NCI-H1092 treated with DMSO at 0.1 percent for 48 hours (cell line): ENCODE data around the gene BPIFA3.
A peak's percentile ranks its signal among the peaks of the same experiment; 100 is the strongest.
"Not testable (repeated sequence)": the region's sequence is repeated elsewhere in the genome, so short reads cannot be mapped to it uniquely, and the experiment has no call there.

Experiments
- DNase-seq: peaks from one replicate; lab custom pipeline; 2025; lab: John Stamatoyannopoulos, UW

BPIFA3 gene

DNA sequence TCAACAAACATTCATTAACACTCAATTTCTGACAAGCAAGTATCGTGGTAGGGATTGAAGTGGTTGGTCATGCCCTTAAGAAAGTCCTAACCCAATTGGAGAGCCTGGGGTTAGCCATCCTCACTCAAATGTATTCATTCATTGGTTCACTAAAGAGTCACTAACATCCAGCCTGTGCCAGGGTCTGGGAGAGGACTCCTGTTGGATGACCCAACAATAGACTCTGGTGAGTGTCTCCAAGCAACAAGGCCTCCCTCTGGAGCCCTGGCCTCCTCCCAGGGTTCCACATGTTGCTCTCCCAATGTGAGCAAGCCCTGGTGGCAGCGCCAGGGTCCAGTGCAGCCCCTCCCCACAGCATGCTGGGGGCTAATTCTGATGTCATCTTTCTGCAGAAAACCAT, at the start of gene BPIFA3:
Gene BPIFA3, plus strand, starts transcription at position 301 of the 400 bp plus-strand sequence. CDS start 185 bp downstream, outside the sequence.
- no peak for DNase-seq

- no peak for DNase-seq
These were observed 49.3 kb upstream of the BPIFA3 start, which contains the start of gene BPIFA2 for GRCh38 chr20:33167859-33168258. Gene BPIFA2, plus strand, starts transcription at chr20:33168159. Its CDS starts 987 bp downstream, at chr20:33169146.

DNA sequence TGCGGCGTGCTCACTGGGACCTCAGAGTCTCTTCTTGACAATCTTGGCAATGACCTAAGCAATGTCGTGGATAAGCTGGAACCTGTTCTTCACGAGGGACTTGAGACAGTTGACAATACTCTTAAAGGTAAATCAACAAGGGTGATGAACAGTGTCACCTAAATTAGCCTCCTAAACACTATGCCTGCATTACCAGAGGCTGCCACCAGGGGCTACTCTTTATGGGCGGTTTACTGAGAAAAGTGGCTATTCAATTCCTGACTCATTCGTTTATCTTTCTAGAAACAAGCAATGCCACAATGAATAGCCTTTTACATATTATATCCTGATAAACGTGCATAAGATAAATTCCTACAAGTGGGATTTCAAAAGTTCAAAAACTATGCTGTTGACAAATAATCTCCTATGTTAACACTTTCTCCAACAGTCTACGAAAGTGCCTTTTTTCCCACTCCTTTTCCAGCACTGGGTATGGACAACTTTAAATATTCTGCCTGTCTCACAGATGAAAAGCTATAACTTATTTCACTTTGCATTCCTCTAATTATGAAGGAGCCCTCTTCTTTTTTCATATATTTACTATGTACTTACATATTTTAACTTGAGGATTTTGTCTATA, 47.9 kb upstream of the BPIFA3 start:
- no peak for DNase-seq

DNA sequence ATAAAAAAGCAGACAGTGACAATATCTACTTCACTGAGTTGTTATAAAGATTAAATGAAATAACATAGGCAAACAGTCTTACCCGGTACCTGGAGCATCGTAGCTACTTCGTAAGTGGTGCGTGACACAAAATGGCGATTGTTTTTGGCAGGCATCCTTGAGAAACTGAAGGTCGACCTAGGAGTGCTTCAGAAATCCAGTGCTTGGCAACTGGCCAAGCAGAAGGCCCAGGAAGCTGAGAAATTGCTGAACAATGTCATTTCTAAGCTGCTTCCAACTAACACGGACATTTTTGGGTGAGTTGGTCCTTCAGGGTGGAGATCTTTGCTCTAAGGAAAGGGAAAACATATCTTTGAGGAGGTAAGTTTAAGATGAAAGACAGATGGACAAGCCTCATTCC, 44.4 kb upstream of the BPIFA3 start:
- peak; percentile 6 for DNase-seq

GRCh38 chr20:33175123-33175522, 42.0 kb upstream of the BPIFA3 start:
- DNase-seq = no peak

DNA sequence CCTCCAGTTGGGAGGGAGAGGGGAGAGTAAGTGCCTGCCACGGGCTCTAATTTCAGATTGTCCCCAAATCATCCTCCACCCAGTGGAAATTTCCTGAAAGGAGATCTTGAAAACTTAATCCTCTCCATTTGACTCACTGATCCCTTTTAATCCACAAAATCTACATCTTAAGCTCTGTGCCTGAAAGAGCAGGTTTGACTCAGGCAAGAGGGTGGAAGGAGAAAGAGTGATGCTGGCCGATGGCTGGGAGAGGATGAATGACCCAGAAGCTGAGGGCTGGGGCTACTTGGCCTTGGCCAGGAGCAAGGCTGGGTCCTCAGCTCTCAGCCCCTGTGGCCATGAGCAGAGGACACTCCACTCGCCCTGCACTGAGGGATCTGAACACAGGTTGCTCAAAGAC, 41.1 kb upstream of the BPIFA3 start:
- no peak for DNase-seq

DNA sequence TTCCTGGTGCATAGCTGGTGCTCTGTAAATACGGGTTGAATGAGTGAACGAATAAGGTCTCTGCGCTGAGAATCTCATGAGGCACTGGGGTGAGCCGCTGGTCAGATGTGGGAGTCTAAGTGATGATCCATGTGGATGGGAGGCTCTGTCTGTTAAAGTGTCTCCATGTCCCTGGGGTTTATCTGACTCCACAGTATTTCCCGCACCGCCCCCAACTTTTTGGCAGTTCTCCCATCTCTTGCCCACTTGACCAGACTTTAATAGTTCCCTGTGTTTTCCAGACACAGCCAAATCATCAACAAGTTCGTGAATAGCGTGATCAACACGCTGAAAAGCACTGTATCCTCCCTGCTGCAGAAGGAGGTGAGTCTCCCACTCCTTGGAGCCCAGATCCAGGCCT, 39.3 kb upstream of the BPIFA3 start:
- peak; percentile 18 for DNase-seq

DNA sequence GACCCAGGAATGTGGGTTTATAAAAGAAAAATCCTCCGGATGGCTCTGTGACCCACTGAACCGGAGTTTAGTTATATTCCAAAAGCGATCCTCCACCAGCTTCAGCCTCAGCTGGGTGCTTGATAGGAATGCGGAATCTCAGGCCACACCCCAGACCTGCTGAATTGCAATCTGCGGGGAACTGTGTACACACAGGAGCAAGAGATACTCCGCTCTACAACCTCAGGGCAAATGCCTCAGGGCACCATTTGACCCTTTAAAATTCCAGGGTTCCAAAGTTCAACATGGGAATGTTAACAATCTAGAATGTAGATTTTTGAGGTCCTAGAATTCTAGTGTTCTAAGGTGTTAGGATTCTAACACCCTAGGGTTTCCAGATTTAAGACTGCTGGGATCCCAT, 38.4 kb upstream of the BPIFA3 start:
- DNase-seq = no peak

DNA sequence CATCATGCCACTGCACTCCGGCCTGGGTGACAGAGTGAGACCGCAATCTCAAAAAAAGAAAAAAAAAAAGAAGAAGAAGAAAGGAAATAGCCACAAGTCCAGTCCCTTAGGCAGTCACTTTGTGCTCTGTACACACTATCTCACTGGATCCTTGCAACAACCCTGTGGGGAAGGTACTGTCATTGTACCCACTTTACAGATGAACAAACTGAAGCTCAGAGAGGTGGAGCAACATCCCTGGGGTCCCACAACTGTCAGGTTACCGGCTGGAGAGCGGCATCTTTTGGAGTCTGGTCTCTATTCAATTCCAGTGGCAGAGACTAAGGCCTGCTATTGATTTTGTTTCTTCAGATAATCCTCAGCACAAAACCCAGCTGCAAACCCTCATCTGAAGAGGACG, 37.0 kb upstream of the BPIFA3 start:
- no peak for DNase-seq

GRCh38 chr20:33181482-33182093, 35.6 kb upstream of the BPIFA3 start:
- no peak for DNase-seq

- DNase-seq = no peak
These were observed 33.8 kb upstream of the BPIFA3 start for GRCh38 chr20:33183312-33183711.

DNA sequence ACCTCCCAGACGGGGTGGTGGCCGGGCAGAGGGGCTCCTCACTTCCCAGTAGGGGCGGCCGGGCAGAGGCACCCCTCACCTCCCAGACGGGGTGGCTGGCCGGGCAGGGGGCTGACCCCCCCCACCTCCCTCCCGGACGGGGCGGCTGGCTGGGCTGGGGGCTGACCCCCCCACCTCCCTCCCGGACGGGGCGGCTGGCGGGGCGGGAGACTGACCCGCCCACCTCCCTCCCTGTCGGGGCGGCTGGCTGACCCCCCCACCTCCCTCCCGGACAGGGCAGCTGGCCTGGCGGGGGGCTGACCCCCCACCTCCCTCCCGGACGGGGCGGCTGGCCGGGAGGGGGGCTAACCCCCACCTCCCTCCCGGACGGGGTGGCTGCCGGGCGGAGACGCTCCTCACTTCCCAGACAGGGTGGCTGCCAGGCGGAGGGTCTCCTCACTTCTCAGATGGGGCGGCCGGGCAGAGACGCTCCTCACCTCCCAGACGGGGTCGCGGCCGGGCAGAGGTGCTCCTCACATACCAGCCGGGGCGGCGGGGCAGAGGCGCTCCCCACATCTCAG, 32.0 kb upstream of the BPIFA3 start:
- not testable (repeated sequence) for DNase-seq

- no peak for DNase-seq
These were observed 29.7 kb upstream of the BPIFA3 start for GRCh38 chr20:33187491-33187890.

DNA sequence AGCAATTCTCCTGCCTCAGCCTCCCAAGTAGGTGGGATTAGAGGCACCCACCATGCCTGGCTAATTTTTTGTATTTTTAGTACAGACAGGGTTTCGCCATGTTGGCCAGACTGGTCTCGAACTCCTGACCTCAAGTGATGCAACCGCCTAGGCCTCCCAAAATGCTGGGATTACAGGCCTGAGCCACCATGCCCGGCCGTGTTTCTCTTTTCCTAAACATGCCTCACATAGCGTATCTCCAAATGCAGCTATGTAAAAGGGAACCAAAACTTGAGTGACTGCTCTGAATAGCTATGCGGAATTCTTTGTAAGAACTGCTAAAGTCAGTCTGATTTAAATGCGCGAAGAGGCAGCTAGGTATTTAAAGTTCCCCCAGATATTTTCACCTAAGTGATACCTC, 28.7 kb upstream of the BPIFA3 start:
- DNase-seq = no peak

- DNase-seq = peak; percentile 42
These were observed 25.7 kb upstream of the BPIFA3 start for GRCh38 chr20:33191484-33191883.

DNA sequence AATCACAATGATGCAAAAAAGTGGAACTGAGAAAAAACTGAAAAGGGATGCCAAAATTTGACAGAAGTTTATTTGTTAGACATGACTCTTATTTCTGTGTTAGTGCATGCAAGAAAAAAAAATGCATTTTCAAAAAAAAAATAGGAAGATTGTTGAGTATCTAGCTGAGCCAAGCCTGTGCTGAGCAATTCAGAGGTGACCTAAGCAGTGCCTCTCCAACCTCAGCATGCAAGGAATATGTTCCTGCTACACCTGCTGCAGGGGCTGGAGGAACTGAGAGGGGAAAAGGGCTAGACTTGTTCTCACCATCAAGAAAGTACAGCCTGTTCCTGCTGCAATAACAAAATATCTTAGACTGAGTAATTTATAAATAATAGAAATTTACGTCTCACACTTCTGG, 25.2 kb upstream of the BPIFA3 start:
- DNase-seq = no peak

DNA sequence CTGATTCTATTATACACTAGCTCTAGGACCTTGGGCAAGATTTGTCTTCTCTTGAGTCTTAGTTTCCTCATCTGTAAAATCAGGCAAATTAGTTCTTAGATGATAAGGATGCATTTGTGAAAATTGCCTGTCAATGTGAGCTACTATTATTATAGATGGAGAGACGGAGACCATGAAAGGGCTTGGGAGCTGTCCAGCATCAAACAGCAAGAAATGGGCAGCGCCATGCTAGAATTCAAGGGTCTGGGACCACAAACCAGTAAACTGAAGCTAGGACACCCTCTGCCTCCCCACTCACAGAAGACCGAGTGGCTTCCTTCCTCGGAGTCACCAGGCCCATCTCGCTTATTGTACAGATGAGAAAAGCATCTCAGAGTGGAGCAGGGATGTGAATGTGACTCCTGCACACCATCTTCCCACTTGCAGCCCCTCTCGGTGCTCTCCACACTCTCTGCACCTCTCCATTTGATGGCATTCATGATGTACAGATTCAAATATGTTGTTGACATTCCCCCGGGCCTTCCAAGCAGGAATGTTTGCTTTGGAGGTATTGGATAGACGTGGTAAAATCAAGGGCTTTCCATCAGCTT, 24.1 kb upstream of the BPIFA3 start:
- no peak for DNase-seq

DNA sequence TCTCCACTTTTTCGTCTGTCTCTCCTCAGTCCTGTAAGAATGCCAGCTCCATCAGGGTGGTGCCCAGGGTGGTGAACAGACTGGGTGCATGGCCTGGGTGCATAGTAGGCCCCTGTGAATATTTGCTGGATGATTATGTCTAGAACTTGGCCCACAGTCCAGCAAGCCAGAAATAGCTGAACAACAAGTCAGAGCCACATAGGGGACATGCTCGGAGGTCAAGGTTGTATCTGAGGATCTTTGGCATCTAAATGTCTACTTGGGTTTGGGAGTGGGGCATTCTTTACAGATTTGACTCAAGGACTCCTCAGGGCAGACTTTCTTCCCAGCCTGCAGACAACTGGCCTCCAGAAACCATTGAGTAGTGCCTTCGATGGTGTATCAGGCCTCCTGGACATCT, 18.1 kb upstream of the BPIFA3 start:
- DNase-seq = no peak

DNA sequence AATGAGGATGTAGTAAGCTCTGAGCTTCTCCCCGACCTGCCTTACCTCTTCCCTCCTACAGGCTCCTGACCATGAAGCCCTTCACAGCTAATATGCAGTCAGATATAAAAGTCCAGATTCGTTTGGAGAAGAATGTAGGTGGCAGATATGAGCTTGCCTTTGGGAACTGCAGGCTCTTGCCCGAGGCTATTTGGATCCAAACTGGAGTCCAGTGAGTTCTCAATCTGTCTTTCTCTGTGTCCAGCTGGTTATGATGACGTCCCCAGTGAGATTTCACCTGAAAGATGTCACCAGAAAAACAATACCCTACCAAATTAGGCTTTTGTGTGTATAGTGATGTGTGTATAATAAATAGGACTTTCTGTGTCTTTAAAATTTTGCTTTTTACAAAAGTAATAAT, 14.7 kb upstream of the BPIFA3 start:
- no peak for DNase-seq

- no peak for DNase-seq
These were observed 13.7 kb upstream of the BPIFA3 start for GRCh38 chr20:33203444-33203843.

- no peak for DNase-seq
These were observed 7.4 kb upstream of the BPIFA3 start for GRCh38 chr20:33209789-33210188.

DNA sequence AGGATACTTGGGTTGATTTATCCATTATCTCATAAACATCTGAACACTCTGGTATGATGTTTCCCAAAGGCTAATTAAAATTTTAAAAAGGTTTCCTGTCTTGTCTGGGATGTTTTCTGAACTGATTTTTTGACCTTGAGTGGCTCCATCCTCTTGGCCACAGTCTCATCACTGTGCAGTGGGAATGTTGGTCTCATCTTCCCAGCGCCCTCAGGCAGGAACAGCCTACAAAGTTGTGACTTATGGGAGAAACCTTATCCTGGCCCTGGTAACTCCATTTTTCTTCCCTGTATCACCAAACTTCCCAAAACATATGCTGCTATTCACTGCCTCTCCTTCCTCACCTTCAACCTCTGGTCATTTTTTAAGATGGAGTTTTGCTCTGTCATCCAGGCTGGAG, 6.8 kb upstream of the BPIFA3 start:
- DNase-seq = no peak

GRCh38 chr20:33211817-33212424, 5.2 kb upstream of the BPIFA3 start:
- DNase-seq = peak; percentile 75
